ENCODE data around the gene NBPF1. TPM values are rescaled to one million over a fixed set of nuclear protein-coding genes. Genes with fewer than 3 reads are reported as not detected.
"Not testable (repeated sequence)": the region's sequence is repeated elsewhere in the genome, so short reads cannot be mapped to it uniquely, and the experiment has no call there.

Gene NBPF1
- total and polyA plus RNA-seq, 10 donors: 1.3 to 60.7 (median 30.2) TPM

DNA sequence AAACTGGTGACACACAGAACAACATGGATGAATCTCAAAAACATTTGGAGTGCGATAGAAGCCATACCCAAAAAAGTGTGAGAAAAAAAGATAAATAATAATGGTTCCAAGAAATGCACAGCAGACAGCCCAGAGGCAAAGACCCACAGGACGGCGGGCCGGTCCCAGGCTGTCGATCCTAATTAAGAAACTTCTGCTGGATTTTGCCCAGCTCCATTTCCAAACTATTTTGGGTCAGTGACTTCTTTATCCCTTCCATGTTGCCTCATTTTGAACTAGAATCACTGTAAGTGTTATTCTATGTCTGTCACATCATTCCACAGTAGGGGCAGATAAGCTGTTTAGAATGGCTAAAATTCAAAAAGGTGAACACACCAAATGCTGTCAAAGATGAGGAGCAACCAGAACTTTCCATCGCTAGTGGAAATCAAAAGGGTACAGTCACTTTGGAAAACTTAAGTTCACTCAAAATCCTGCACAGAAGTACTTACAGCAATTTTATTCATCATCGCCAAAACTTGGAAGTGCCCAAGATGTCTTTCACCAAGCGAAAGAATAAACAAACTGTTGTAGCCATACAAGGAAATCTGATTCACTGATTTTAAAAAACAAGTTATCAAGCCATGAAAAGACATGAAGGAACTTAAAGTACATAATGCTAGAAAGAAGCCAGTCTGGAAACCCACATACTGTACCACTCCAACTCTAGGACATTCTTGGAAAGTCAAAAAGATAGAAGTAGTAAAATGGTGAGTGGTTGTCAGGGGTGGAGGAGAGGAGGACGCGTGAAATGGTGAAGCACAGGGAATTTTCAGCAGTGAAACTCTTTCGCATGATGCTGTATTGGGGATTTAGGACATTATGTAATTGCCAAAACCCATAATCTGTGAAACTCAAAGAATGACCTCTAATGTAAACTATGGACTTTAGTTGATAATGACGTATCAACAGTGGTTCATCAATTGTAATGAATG lies 7.5 kb downstream of the NBPF1 start:
- TF ChIP-seq POLR2A (IDR thresholded peaks at IDR 0.05): no peak
- no peak for TF ChIP-seq CTCF (IDR thresholded peaks at IDR 0.05 in 8 of 11, conservative IDR thresholded peaks at IDR 0.05 in 3 of 11)
- TF ChIP-seq POLR2AphosphoS5 (IDR thresholded peaks at IDR 0.05): no peak
- Histone ChIP-seq H3K27me3 (replicated peaks in 1 of 7) (no peaks in the 10 kb centered on the region), H3K27ac (no peak overlapping the region), H3K36me3 (peaks cover 5 to 45% (median 21%) of the 10 kb centered on the region in 6 donors), H3K4me3 (no peak overlapping the region), H3K4me1 (no peaks in the 10 kb centered on the region), H3K9me3 (no peaks in the 10 kb centered on the region)
- WGBS, 5 donors: 76 to 90% (median 85%) methylated on average over 12 of the region's 12 CpGs
- DNase-seq: peak; percentile 64
- intact Hi-C loops (cut with DNase I; ENCODE audit: low total_unique reads): no loop called here

DNA sequence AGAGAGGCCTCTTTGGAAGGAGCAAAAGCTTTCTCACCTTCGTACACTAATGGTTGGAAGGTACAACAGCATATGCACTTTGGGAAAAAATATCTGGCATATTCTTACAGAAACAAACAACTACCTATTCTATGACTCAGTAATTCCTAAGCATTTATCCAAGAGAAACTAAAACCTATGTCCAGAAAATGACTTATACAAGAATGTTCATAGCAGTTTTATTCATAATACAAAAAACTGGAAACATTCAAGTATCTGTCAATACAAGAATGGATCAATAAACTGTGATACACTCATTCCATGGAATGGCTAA lies 8.2 kb downstream of the NBPF1 start:
- Histone ChIP-seq H3K27me3 (replicated peaks in 1 of 7) (no peaks in the 10 kb centered on the region), H3K4me1 (no peaks in the 10 kb centered on the region), H3K9me3 (no peaks in the 10 kb centered on the region), H3K36me3 (peaks cover 5 to 45% (median 21%) of the 10 kb centered on the region in 6 donors), H3K27ac (no peak overlapping the region), H3K4me3 (no peak overlapping the region)
- TF ChIP-seq POLR2A (IDR thresholded peaks at IDR 0.05) (no peak), POLR2AphosphoS5 (IDR thresholded peaks at IDR 0.05) (no peak), CTCF (IDR thresholded peaks at IDR 0.05 in 8 of 11, conservative IDR thresholded peaks at IDR 0.05 in 3 of 11) (no peak)
- WGBS, 5 donors: 80 to 92% (median 84%) methylated on average over 1 of the region's 1 CpG
- DNase-seq: no peak
- intact Hi-C loops (cut with DNase I; ENCODE audit: low total_unique reads): no loop called here

DNA sequence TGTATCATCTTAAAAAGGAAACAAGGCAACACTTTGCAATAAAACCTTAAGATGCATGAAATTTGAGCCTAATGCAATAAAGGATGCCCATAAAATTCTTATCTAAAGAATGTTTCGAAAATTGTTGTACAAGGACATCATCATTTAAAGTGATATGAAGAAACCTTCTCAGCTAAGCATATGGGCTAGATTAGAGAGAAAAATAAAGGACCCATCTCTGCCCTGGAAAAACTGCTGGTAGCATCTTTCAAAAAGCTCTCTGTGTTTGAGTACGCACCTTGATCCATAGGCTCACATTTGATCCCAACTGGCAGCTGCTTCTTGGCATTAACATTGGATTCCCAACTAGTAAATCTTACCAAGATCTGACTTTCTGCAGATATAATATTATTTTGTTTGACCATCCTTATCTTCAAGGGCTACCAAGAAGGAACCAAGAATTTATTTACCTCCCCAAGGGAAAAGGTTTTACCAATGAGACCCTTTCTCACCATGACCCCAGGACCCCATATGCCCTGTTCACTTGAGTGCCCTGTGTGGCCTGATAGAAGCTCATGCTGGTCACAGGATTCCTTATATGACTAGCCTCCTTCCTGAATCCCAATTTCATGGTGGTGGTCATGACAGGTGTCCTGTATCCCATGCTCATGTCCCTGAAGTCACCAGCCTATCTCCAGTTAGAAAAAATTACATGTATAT lies 8.7 kb downstream of the NBPF1 start:
- H3K27ac ChIP-seq; H3K4me1 ChIP-seq; H3K27me3 ChIP-seq (replicated peaks in 1 of 7); H3K9me3 ChIP-seq; intact Hi-C loops (cut with DNase I; ENCODE audit: low total_unique reads); H3K4me3 ChIP-seq; DNase-seq: not testable (repeated sequence)
- 85 to 99% (median 94%) methylated on average over 1 to 2 of the region's 2 CpGs for WGBS, 5 donors
- H3K36me3 ChIP-seq: peaks cover 5 to 45% (median 21%) of the 10 kb centered on the region in 6 donors

GRCh38 chr1:16603623-16604022 lies 9.7 kb downstream of the NBPF1 start:
- H3K4me1 ChIP-seq; H3K27me3 ChIP-seq (replicated peaks in 1 of 7); H3K4me3 ChIP-seq; H3K9me3 ChIP-seq; intact Hi-C loops (cut with DNase I; ENCODE audit: low total_unique reads); DNase-seq; H3K27ac ChIP-seq: not testable (repeated sequence)
- peaks cover 5 to 45% (median 21%) of the 10 kb centered on the region in 6 donors for H3K36me3 ChIP-seq
- 80 to 100% (median 97%) methylated on average over 1 to 2 of the region's 2 CpGs; no CpG with 5 or more reads in 1 of the 5 donors for WGBS, 5 donors

GRCh38 chr1:16602336-16603011 lies 10.9 kb downstream of the NBPF1 start:
- intact Hi-C loops (cut with DNase I; ENCODE audit: low total_unique reads); H3K4me3 ChIP-seq; H3K4me1 ChIP-seq; H3K9me3 ChIP-seq; H3K27me3 ChIP-seq (replicated peaks in 1 of 7); DNase-seq; H3K27ac ChIP-seq: not testable (repeated sequence)
- H3K36me3 ChIP-seq: peaks cover 0 to 33% (median 16%) of the 10 kb centered on the region in 6 donors
- 94 to 100% (median 94%) methylated on average over 1 to 2 of the region's 5 CpGs for WGBS, 5 donors

DNA sequence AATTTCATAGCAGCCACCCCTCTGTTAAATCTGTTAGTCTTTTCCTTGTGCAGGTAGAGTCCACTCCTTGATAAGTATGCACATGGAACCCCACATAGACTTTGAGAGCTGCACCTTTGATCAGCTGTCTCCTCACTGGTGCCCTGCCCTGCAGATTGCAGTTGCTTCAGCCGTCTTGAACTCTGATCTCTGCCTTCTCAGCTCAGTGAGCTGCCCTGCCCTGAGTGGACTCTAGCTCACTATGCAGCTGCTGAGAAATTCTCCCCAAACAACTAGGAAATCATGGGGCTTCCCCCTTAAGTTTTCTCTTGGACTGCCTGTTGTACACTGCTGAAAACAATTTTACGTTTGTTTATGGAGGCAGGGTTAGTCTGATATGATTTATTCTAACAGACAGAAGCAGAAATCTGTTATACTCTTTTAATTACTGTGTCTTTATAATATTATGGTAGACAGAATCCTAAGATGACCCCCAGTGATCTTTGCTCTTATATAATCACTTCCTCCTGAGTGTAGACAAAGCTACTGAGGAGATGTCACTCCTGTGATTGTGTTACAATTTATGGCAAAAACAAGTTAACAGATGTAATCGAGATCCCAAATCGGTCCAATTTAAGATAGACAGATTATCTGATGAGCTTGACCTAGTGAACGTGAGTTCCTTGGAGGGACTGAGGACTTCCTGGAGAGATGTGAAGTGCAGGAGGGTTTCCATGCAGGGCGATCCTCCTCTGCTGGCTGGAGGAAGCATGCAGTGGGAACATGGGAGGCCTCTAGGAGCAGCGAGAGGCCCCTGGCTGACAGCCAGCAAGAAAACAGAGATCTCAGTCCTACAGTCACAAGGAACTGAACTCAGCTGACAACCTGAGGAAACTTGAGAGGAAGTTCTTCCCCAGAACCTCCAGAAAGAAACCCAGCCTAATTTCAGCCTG lies 12.2 kb downstream of the NBPF1 start:
- intact Hi-C loops (cut with DNase I; ENCODE audit: low total_unique reads); DNase-seq; H3K27ac ChIP-seq; H3K4me3 ChIP-seq; H3K4me1 ChIP-seq; H3K27me3 ChIP-seq (replicated peaks in 1 of 7); H3K9me3 ChIP-seq: not testable (repeated sequence)
- 53 to 70% (median 65%) methylated on average over 3 to 5 of the region's 7 CpGs for WGBS, 5 donors
- peaks cover 0 to 20% (median 9%) of the 10 kb centered on the region in 6 donors for H3K36me3 ChIP-seq

DNA sequence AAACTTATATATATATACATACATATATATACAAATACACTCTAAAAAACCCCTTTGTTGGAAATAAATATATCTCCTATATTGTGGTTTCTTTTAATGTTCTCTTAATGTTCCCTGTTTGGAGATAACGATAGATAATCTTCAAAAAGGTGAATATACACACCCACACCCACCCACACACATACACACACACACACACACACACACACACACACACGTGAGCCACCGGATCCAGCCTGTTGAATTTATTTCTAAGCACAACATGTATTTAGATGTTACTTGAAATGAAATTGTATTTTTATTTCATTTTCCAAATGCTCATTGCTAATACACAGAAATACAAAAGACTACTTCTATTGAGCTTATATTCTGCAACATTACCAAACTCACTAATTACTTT lies 14.0 kb downstream of the NBPF1 start:
- intact Hi-C loops (cut with DNase I; ENCODE audit: low total_unique reads); H3K4me1 ChIP-seq; H3K36me3 ChIP-seq; H3K27ac ChIP-seq; H3K27me3 ChIP-seq (replicated peaks in 1 of 7); H3K4me3 ChIP-seq; H3K9me3 ChIP-seq; DNase-seq: not testable (repeated sequence)
- 86 to 95% (median 91%) methylated on average over 3 of the region's 3 CpGs for WGBS, 5 donors

All from spleen (tissue), 11 donors.